ENCODE data around the gene ASCL2. TPM values are rescaled to one million over a fixed set of nuclear protein-coding genes. Genes with fewer than 3 reads are reported as not detected.
"Not testable (repeated sequence)": the region's sequence is repeated elsewhere in the genome, so short reads cannot be mapped to it uniquely, and the experiment has no call there.

ASCL2 gene
- total and polyA plus RNA-seq, 2 experiments from 2014 or later, result 5.6 to 7.9 TPM

GRCh38 chr11:2247496-2247895, 22.9 kb downstream of the ASCL2 start:
- no peak overlapping the region for H3K4me2 ChIP-seq
- H3K9me2 ChIP-seq (replicated peaks; ENCODE audit: insufficient read depth), result no peaks in the 10 kb centered on the region
- TF ChIP-seq EZH2 (IDR thresholded peaks at IDR 0.05; ENCODE audit: borderline replicate concordance) (no peak), CTCF (IDR thresholded peaks at IDR 0.05; ENCODE audit: poor library complexity) (no peak), EZH2phosphoT487 (IDR thresholded peaks at IDR 0.05; ENCODE audit: low read depth, severe bottlenecking, unreplicated experiment) (no peak)
- no peaks in the 10 kb centered on the region for H4K20me1 ChIP-seq (ENCODE audit: insufficient read depth, poor library complexity, severe bottlenecking)
- no peak overlapping the region for H3K4me3 ChIP-seq
- no peaks in the 10 kb centered on the region for H3K27me3 ChIP-seq
- no peak for DNase-seq (ENCODE audit: low spot score)
- no peaks in the 10 kb centered on the region for H3K4me1 ChIP-seq (ENCODE audit: insufficient read depth)
- H3K79me2 ChIP-seq, result no peaks in the 10 kb centered on the region
- WGBS (ENCODE audit: low lambda C conversion rate, missing lambda C conversion rate), result 67% methylated on average over 7 of the region's 7 CpGs
- H3K27ac ChIP-seq, result no peak overlapping the region
- no peaks in the 10 kb centered on the region for H3K36me3 ChIP-seq (replicated peaks; ENCODE audit: insufficient read depth, low read depth)
- H2AFZ ChIP-seq, result no peak overlapping the region
- H3K9me3 ChIP-seq (ENCODE audit: low read depth), result no peaks in the 10 kb centered on the region

GRCh38 chr11:2240834-2241233, 29.6 kb downstream of the ASCL2 start:
- DNase-seq (ENCODE audit: low spot score), result no peak
- H3K4me1 ChIP-seq (ENCODE audit: insufficient read depth), result no peaks in the 10 kb centered on the region
- no peak overlapping the region for H3K4me3 ChIP-seq
- H2AFZ ChIP-seq, result no peak overlapping the region
- no peaks in the 10 kb centered on the region for H3K79me2 ChIP-seq
- no peaks in the 10 kb centered on the region for H3K27me3 ChIP-seq
- H3K36me3 ChIP-seq (replicated peaks; ENCODE audit: insufficient read depth, low read depth), result no peaks in the 10 kb centered on the region
- no peaks in the 10 kb centered on the region for H3K9me3 ChIP-seq (ENCODE audit: low read depth)
- no peak overlapping the region for H3K4me2 ChIP-seq
- TF ChIP-seq EZH2phosphoT487 (IDR thresholded peaks at IDR 0.05; ENCODE audit: low read depth, severe bottlenecking, unreplicated experiment) (no peak), CTCF (IDR thresholded peaks at IDR 0.05; ENCODE audit: poor library complexity) (no peak), EZH2 (IDR thresholded peaks at IDR 0.05; ENCODE audit: borderline replicate concordance) (no peak)
- WGBS (ENCODE audit: low lambda C conversion rate, missing lambda C conversion rate), result 56% methylated on average over 3 of the region's 3 CpGs
- H3K27ac ChIP-seq, result no peak overlapping the region
- no peaks in the 10 kb centered on the region for H4K20me1 ChIP-seq (ENCODE audit: insufficient read depth, poor library complexity, severe bottlenecking)
- H3K9me2 ChIP-seq (replicated peaks; ENCODE audit: insufficient read depth), result no peaks in the 10 kb centered on the region

- H3K36me3 ChIP-seq (replicated peaks; ENCODE audit: insufficient read depth, low read depth), result no peaks in the 10 kb centered on the region
- no peaks in the 10 kb centered on the region for H3K79me2 ChIP-seq
- H3K27ac ChIP-seq, result no peak overlapping the region
- TF ChIP-seq CTCF (IDR thresholded peaks at IDR 0.05; ENCODE audit: poor library complexity) (no peak), EZH2phosphoT487 (IDR thresholded peaks at IDR 0.05; ENCODE audit: low read depth, severe bottlenecking, unreplicated experiment) (no peak), EZH2 (IDR thresholded peaks at IDR 0.05; ENCODE audit: borderline replicate concordance) (no peak)
- H4K20me1 ChIP-seq (ENCODE audit: insufficient read depth, poor library complexity, severe bottlenecking), result no peaks in the 10 kb centered on the region
- H3K4me2 ChIP-seq, result no peak overlapping the region
- no peaks in the 10 kb centered on the region for H3K4me1 ChIP-seq (ENCODE audit: insufficient read depth)
- DNase-seq (ENCODE audit: low spot score), result no peak
- no peak overlapping the region for H3K4me3 ChIP-seq
- H2AFZ ChIP-seq, result no peak overlapping the region
- no peaks in the 10 kb centered on the region for H3K9me3 ChIP-seq (ENCODE audit: low read depth)
- no peaks in the 10 kb centered on the region for H3K27me3 ChIP-seq
- no peaks in the 10 kb centered on the region for H3K9me2 ChIP-seq (replicated peaks; ENCODE audit: insufficient read depth)
- WGBS (ENCODE audit: low lambda C conversion rate, missing lambda C conversion rate), result 89% methylated on average over 22 of the region's 22 CpGs
These were observed 32.7 kb downstream of the ASCL2 start for GRCh38 chr11:2237457-2238238.

- not testable (repeated sequence) for H3K36me3 ChIP-seq (replicated peaks; ENCODE audit: insufficient read depth, low read depth); H4K20me1 ChIP-seq (ENCODE audit: insufficient read depth, poor library complexity, severe bottlenecking); H3K4me1 ChIP-seq (ENCODE audit: insufficient read depth); H3K27ac ChIP-seq; H3K4me2 ChIP-seq; H3K27me3 ChIP-seq; H3K79me2 ChIP-seq; H2AFZ ChIP-seq; DNase-seq (ENCODE audit: low spot score); H3K9me3 ChIP-seq (ENCODE audit: low read depth); H3K4me3 ChIP-seq; H3K9me2 ChIP-seq (replicated peaks; ENCODE audit: insufficient read depth)
- 93% methylated on average over 23 of the region's 23 CpGs for WGBS (ENCODE audit: low lambda C conversion rate, missing lambda C conversion rate)
These were observed 33.8 kb downstream of the ASCL2 start for GRCh38 chr11:2236381-2237134.

Measured in hepatocyte (in vitro differentiated cells).